Measurements from ENCODE around the gene CLEC2L.

DNA sequence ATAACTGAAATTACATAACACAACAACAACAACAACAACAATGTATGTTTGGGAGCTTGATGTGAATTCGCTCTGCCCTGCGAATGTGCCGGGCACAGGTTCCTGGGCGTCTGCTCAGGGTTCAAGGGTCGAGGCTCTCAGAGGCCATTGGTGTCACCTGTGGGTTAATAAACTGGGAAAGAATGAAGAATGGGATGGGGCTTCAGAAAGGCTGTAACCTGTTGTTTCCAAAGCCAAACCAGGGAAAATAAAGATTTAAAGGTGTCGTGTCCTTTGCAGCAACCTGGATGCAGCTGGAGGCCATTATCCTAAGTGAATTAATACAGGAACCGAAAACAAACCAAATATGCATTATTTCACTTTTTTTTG is 22.7 kb upstream of the CLEC2L start:
- TF ChIP-seq POLR2AphosphoS5 (IDR thresholded peaks at IDR 0.05; ENCODE audit: low read depth, low read length) (no peak), TAF1 (IDR thresholded peaks at IDR 0.05; ENCODE audit: low read depth, low read length) (no peak), POLR2A (IDR thresholded peaks at IDR 0.05; ENCODE audit: low read depth, low read length) (no peak)
